ENCODE measurements around the gene ARHGAP42.

ARHGAP42 gene

DNA sequence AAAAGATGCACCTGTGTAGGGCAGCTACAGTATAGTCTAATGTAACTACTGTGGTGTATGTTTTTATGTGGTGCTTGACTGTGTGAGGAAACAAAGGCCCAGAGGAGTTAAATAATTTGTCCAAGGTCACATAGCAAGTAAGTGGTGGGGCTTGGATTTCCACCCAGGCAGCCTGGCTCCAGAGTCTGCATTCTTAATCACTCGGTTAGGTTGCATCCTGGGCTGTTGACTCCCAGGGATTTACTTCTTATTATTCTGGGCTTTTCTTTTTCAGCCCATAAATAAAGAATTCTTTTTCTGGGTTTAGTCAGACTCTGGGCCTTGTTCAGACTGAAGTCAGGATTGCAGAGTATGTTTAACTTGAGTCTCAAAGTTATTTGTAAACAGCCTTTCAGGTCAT is 82.1 kb downstream of the ARHGAP42 start:
- DNase-seq = no peak

DNA sequence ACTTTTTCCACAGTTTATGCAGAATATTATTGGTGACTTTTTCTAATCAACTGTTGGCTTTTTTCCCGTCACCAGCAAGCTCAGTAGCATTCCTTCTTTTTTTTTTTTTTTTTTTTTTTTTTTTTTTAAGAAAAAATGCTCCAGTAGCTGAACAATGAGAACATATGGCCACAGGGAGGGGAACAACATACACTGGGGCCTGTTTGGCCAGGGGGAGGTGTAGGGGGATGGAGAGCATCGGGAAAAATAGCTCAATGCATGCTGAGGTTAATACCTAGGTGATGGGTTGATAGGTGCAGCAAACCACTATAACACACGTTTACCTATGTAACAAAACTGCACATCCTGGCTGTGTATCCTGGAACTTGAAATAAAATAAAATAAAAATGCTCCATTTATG is 82.5 kb downstream of the ARHGAP42 start:
- DNase-seq = no peak

DNA sequence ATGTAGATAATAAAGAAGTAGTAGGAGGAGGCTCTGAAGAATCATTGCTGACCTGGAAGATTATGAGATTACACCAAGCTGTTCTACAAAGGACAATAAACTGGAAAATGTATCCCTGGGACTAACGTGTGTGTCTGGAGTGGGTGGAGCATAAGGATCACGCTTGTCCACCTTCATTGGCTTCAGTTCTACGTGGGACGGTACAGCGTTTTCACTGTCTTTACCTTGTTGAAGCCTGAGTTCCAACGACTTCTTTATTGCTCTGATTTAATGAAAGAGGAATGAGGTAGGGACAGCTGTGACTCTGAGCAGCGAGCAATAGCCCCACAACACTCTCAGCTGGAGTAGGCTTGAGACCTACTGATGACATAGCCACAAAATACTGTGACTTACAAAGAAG is 87.0 kb downstream of the ARHGAP42 start:
- no peak for DNase-seq

DNA sequence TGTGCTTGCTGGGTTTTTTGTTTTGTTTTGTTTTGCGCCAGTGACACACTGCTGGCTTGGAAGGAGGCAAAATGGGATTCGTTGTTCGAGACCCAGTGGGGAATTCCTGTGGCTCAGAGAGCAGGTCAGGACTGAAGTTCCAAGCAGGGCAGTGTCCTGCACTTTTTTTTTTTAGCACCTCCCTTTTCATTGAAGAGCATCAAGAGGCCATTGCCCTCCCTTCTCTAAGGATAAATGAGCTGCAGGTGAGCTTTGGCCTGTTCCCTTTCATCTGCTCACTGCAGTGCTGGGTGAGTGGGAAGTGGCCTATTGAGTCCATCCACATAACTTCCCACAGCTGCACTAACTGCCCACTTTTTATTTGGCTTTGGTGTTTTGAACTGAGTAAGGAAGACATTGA is 87.8 kb downstream of the ARHGAP42 start:
- no peak for DNase-seq

DNA sequence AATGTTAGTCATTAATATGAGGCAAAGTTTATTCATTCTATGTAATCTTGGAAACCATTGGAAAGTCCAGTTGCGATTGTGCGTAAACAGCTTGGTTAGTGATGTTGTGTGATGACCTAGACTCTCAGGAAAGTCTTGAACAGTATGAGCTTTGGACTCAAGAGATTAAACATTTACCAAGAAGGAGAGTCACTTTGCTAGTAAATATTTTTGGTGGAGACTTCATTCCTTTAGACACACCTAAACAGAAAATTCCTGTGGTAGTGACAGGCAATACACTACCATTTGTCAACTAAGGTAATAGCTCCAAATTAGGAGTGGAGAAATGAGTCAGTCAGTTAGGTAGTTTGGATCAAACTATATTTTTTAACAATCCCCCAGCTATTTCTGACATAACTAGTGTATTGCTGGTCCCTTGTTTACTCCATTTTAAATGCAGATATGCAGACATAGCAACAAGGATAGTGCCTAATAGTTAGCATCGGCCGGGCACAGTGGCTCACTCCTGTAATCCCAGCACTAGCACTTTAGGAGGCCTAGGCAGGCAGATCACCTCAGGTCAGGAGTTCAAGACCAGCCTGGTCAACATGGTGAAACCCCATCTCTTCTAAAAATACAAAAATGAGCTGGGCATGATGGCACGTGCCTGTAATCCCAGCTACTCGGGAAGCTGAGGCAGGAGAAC is 89.3 kb downstream of the ARHGAP42 start:
- DNase-seq = no peak

DNA sequence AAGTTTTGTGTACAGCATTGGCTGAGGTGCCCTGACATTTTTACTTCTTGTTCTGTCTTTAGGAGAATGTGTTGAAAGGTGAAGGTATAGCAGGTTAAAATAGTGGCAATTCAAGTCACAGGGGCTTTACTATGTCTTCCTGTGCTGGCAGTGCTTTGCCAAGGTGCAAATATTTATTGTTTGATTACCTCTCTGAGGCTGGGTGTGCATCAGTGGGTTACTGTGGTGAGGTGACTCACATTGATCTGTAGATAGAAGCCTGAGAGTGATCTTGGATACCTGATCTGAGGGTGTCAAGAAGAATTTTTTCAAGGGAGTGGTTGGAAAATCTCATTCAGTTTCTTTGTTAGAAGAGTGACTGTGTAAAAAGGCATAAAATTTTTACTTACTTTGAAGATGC is 90.0 kb downstream of the ARHGAP42 start:
- peak; percentile 61 for DNase-seq

DNA sequence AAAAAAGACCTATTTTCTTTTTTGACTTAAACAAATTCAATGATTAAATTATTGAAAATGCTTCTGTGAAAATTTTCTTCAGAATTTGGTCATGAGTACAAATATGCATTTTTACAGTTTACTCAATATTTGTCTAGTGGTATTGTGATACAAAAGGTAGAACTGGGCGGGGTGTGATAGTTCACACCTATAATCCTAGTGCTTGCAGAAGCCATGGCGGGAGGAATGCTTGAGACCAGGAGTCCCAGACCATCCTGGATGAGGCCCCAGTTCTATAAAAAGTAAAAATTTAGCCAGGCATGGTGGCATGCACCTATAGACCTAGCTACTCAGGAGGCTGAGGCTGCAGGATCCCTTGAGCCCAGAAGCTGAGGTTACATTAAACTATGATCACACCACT is 90.6 kb downstream of the ARHGAP42 start:
- no peak for DNase-seq

DNA sequence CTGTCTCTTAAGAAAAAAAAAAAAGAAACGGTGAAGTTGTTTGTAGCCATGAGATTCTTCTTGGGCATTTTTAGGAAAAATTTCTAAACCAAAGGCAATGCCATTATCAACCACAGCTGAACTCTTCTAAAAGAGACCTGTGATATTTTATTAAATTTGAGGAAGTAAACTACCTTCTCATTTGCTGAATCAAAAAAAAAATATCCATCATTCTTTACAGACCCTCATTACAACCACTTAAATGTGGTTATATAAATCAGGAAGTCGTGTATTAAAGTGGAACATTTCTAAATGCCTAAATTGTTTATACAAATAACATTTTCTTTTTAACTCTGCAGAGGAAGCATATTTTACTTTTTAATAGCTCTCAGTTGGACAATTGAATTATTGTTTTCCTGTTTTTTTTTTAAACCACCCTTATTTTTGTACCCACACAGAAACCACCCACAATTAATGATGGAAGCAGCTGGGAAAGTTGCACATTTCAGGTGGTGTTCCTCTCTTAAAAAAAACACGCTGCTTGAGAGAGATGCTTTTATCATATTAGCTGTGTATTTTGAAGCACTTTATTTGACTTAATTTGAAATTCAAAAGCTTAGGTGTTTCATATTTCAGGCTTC is 91.2 kb downstream of the ARHGAP42 start:
- DNase-seq = no peak

DNA sequence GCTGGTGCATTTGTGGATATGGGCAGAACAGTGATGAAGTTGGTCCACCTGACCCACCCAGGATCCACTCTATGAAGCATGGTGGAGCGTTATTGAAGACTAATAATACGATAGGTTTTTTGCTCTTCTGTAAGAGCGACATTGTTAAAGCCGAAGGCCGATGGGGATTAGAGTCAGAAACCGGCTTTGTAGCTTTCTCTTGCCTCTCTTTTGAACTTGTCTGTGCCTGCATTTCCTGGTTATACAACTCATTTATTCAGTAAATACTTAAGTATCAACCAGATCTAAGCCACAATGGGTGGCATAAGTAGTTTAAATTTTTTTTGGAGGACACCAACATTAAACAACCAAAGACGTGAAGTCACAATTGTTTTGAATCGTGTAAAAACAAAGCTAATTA is 93.4 kb downstream of the ARHGAP42 start:
- DNase-seq = no peak

DNA sequence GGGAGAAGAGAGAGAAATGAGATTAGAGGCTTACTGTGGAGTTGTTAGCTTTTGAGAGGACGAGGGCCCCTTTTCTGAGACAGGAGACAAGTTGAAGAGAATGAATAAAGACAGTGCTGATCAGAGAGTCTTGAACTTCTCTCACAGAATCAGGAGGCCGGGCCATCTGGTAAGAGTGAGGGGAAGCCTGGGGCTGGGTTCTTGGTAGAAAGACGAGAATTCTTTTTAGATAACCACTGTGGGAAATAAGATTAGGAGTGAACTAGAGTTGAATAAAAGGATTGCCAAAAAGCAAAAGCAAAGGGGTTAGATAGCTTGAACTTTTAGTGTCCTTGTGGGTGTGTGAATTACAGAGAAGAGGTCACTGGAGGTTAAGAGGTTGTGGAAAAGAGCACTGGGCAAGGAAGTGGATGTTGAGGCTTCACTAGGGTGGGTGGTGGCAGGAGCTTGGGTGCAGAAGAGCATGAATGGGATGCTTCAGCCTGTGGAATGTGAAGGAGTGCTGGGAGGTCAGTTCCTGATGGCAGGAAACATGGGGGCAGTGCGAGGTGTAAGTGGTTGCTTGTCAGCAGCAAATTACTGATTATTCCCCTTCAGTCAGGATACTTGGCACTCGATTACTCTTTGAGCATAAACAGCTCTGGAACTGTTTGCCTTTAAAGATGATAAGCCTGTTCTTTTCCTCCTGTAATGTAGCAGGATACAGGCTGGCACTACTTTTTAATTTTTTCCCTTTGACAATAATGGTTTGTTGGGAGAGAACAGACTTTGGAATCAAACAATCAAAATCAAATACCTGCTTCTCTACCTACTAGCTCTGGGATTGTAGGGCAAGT is 98.3 kb downstream of the ARHGAP42 start:
- DNase-seq = peak; percentile 66

DNA sequence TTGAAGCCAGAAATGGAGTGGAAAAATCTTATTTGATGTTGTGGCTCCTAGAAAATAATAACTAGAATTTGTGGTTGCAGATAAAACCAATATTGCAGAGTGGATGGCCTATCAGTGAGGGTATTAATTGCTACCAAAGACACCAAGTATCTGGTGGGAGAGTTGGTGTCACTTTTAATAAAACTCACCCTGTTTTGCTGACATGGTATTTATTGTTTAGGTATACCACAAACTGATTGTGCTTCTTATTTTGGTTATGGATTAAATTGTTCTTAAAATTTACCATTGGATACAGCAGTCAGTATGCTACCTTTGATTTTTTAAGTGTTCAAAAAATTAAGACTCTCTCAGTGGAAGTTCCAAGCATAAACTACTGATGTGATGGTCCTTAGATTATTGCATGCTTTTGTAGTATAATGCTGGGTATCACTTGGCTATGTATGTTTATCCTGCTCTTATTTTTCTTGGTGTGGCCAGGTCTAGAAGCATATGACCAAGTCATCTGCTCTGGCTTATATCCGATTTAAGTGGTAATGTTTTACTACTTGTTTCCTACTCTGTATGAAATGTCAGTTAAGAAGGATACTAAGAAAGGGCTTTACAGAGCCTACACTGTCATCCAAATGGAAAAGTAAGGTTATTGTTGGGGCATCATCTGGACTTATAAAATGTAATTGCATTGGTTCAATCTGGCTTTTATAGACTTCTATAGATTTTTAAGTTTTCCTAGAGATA is 101.6 kb downstream of the ARHGAP42 start:
- no peak for DNase-seq

DNA sequence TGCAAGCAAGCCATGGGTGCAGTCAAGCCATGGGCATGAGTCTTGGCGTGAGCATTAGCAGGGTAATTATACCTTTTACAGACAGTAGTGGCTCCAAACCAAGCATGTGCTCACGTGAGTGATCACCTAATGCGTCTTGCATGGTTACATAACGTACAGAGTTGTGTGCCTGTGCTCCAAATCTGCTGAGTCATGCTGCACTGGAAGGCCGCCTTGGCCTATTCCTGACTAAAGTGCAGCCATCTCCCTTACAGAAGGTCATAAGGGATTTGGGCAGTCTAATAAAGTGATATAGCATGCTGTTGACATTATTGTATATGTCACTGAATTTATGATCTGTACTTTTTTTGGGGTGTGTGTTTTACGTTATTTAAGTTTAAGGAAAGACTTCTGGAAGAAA is 102.4 kb downstream of the ARHGAP42 start:
- DNase-seq = peak; percentile 63

DNA sequence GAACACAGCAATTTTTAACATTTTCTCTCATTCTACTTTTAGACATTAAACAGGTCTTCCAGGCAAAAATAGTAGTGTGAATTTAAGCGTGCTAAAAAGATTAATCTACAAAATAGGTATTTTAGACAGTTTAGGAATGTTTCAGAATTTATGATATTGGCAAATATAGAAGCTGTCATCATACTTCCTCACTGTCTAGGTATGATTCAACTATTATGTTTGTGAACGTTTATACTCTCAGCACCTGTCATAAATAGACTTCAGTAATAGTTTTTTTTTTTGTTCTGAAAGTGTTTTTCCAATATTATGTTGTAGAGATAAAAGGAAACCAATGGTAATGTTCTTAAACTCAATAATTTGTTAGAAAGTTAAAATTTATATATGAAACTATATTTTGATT is 103.0 kb downstream of the ARHGAP42 start:
- no peak for DNase-seq

DNA sequence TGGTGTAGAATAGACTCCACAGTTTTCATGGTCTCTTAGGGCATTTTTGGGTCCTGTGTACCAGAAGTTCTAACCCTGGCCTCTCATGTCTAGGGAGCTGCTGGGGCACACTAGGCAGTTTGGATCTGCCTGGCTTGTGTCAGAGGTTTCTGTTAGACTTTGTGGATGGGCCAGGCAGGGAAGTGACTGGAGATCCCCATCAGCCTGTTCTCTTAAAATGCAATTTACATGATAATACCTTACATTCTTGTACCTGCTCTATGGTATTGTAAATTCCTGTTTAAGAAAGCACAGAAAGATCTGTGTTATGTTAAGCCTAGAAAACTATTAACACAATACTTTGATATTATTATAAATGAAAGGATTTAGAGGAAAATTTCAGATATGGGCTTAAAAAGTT is 104.0 kb downstream of the ARHGAP42 start:
- peak; percentile 70 for DNase-seq

DNA sequence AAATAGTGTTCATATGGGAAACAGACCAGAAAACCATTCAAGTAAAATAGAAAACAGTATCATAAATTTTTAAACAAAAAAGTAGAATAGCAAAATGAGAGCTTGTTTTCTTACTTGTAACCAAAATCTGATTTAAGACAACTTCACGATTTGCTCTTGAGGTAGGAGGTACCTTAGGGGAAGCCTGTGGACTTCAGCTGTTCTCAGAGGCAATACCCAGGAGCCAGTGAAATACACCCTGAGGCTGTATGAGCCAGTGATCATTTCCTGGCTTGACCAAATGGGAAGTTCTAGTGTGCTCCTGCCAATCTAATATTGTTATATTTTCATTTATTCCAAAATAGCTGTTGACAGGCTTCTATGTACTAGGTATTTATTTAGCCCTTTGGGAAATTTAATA is 104.8 kb downstream of the ARHGAP42 start:
- peak; percentile 78 for DNase-seq

DNA sequence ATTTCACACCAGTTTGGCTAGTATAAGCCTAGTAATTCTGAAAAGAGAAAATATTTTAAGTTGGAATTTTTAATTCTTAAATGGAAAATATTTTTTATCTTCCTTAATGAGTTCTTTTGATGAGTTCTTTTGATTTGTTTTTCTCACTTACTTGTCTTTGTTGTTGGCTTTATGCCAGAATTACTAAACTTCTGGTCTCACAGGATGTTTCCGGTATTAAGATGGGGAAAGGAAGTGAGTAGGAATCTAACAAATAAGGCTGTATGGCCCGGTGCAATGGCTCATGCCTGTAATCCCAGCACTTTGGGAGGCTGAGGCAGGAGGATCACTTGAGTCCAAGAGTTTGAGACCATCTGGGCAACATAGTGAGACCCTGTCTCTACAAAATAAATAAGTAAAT is 106.4 kb downstream of the ARHGAP42 start:
- DNase-seq = no peak

DNA sequence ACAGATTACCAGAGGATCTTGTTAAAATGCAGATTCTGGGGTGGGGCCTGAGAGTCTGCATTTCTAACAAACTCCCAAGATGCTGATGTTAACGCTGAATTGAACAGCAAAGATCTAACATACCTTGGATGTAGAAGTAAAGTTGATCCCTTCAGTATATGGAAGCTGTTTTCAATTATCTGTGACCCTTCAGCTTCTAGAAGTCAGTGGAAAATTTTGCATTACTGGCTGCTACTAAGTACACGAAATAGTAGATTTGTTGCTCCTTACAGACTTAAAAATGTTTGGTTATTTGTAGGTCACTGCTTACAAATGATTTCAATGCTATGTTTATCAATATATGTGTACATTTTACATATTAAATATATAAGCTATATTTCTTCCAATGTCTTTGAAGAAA is 107.4 kb downstream of the ARHGAP42 start:
- no peak for DNase-seq

DNA sequence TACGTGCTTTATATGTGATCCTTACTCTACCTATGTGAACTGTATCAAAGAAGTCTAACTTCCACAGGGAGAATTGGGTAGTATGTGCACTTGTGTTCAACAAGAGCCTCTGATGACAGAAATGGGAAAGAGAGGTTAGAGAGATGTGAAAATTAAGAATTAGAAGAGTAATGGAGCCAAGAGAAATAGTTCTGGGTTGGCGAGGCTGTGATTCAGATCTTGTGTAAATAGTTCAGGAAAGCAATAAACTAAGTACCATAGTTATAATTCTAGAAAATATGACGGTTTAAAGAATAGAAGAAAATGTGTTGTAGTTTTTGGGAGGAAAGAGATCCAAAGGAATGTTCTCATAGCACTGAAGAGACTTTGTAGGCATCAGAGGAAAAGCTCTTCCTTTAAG is 112.4 kb downstream of the ARHGAP42 start:
- DNase-seq = no peak

DNA sequence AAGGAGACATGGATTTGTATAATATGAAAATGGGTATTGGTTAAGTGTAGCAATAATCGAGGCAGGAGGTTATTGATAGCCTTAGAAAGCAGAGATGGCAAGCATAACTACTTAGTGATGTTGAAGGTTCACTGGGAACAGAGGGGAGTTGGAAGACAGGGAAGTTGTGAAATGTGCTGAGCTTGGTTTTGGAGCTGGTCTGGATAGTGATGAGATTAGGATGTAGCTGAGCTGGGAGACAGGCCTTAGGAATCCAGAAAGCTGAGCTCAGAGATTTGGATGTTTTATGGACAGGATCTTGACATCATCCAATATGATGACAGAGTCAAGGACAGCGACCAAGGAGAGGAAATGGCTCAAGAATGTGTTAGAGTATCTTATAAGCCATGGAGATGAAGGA is 113.1 kb downstream of the ARHGAP42 start:
- no peak for DNase-seq

DNA sequence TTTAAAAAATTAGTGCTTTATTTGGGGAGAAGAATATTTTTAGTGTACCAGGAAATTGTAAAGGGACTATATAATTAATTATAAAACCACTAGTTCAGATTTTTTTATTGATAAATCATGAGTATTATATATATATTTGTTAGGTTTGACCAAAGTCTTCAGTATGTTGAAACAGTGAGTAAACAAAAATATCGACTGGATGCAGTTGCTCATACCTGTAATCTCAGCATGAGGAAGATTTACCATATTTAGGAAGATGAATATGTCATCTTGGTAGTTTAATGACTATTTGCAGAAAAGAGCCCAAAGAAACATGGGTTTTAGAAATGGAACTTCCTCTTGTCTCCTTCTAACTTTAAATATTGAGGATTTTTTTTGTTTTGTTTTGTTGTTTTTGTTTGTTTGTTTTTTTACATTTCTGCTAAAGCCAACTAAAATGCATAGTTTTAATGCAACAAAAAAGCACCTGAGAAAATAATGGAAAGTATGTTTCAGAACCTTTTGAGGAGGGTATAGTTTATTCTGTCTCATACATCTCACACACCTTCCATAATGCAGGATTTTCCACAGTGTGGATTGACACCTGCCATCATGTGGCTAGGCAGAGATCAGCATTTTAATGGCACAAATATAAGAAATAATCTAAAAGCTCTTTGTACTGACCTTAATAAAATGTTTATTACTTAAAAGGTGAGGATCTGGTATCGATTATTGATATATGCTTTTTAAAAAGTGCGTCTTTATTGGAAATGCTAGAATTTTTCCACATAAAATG is 114.3 kb downstream of the ARHGAP42 start:
- DNase-seq = no peak

DNA sequence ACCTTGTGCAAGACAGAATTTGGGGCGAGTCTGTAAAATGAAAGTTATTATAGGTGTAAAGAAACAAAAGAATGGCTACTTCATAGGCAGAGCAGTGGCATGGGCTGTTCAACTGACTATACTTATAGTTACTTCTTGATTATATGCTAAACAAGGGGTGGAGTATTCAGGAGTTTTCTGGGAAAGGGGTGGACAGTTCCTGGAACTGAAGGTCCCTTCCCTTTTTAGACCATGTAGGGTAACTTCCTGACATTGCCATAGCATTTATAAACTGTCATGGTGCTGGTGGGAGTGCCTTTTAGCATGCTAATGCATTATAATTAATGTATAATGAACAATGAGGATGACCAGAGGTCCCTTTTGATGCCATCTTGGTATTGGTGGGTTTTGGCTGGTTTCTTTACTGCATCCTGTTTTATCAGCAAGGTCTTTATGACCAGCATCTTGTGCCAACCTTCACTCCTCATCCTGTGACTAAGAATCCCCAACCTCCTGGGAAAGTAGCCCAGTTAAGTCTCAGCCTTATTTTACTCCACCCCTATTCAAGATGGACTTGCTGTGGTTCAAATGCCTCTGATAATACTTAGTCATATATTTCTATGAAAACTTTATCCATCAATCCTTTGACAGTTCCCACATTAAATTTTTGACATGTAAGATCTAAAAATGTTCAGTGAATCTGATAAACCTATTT is 118.6 kb downstream of the ARHGAP42 start:
- no peak for DNase-seq

DNA sequence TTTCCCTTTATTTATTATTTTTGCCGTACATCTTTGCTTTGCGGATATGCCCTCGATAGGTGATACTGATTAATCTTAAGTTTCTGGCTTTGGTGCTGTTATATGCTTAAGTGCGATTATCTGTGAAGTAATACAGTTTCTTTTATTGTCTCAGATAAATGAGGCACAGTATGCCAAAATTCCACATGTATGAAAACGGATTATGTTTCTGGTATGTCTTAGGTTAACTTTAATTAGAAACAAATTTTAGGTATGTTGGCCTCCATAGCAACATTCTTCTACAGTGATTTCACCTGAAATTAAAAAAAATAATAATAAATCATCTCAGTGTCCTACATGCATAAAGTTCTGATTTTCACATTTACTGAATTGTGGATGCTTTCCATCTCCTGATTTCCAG is 119.2 kb downstream of the ARHGAP42 start:
- no peak for DNase-seq

Data from islet precursor cell (in vitro differentiated cells).